Activated CD4-positive, CD25-positive, alpha-beta regulatory T cell (primary cell): ENCODE results near the gene PIMREG.

Experiments
- DNase-seq, 4 experiments: peaks; one replicate each; lab custom pipeline; 2025; lab: John Stamatoyannopoulos, UW

The PIMREG gene, protein sequence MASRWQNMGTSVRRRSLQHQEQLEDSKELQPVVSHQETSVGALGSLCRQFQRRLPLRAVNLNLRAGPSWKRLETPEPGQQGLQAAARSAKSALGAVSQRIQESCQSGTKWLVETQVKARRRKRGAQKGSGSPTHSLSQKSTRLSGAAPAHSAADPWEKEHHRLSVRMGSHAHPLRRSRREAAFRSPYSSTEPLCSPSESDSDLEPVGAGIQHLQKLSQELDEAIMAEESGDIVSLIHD

GRCh38 chr17:6443692-6444570 is at the start of gene PIMREG:
PIMREG (plus strand) TSS chr17:6444455; CDS start chr17:6445111, 656 bp downstream.
- peak; percentile 87 to 90 (median 88) for DNase-seq

GRCh38 chr17:6398955-6399354 is 45.3 kb upstream of the PIMREG start:
- DNase-seq: no peak

DNA sequence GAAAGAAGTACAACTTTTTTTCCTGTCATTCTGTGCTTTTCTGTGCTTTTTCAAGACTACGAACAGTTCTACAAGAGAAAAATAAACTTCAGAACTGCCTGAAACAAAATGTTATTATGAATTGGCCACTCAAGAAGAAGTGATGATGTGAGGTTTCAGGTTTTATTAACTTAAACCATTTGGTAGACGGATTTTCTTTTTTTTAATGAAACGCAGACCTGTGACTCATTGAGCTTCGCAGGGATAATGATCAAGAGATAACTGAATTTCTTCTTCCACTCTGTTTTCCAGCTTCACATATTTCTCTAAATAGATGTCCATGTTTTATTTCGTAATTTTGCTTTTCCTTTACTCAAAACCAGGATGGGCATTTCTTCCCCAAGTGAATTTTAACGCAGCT is 42.0 kb upstream of the PIMREG start:
- DNase-seq: no peak

GRCh38 chr17:6408276-6408675 is 36.0 kb upstream of the PIMREG start:
- DNase-seq: no peak

GRCh38 chr17:6408735-6409134 is 35.5 kb upstream of the PIMREG start:
- DNase-seq: no peak

GRCh38 chr17:6413065-6413464 is 31.2 kb upstream of the PIMREG start:
- DNase-seq: no peak

DNA sequence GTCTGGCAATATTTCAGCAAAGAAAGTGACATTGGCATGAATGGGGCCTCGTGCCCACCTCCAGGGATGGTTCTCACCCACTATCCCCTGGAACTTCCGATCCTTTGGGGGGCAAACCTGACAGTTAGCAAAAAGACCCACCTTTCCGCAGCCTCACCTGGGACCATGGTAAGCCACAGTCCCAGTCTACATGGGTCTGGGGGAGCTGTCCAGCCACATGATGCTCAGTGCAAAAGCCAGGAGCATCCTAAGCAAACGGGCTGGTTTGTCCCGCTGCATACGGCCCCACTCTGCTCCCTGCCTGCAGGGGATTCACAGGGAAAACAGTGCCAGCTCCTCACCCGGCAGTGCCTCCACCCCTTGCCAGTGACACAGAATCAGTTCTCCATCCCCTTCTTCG is 28.6 kb upstream of the PIMREG start:
- DNase-seq: no peak

- peak in 1 of 4 experiments; percentile 9 for DNase-seq
These were observed 24.0 kb upstream of the PIMREG start for GRCh38 chr17:6420173-6420641.

DNA sequence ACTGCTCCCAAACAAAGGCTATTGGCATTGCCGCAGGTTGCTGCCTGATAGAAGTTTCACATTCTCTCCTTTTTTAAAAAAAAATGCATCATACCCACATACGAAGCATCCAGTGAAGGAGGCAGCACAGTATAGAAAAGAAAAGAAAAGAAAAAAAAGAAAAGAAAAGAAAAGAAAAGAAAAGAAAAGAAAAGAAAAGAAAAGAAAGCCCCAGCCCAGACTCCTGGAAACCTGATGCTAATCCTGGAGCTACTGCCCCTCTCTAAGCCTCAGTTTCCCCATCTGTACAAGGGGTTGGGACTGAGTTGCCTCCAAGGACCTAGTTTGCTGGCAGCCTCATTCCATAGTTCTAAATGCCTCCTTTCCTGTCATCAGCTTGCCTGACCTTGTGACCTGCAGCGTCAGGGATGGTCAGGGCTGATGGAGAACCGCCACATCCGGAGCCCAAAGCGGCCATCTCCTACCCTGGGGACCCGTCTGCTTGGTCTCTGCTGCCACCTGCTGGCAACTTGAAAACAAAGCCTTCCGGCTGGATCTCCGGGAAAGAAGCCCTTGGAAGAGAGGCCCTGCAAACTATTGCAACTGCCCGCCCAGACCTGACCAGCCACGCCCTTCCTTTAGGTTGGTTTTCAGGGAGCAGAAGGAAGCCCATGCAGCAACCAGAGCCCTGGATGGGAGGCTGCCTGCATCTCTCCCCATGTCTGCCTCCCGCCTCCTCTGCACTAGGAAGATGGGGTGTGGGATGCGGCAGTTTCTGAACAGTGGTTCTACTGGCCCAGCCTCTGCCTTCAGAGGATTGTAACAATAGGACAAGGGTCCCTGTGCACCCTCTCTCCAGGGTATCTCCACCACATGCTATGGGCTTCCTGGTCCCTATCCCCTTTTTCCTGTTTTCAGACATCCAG is 22.3 kb upstream of the PIMREG start:
- peak; percentile 22 to 69 (median 50) for DNase-seq

DNA sequence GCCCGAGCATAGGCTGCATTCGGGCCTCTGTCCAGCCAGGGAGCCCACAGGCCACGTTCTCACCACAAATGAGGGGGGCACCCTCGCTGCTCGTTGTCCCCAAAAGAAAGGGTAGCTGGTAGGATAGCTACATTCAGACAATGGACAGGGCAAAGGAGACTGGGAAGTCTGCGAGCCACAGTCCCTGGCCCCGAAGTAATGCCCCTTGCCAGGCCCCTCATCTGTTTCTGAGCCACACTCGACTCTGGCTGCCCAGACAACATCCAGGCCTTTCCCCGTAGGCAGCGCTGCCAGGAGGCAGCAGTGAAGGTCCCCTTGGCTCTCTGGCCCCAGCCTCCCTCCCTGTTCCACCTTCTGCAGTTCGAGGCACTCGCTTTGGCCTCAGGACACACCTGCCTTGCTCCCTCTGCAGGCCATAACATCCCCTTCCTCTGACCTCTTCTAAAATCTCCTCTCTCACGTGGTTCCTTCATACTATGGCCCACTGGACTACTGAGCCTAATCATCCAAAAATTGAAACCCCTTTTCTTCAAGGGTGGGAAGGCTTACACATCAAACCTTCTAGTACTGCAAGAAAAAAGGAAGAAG is 21.5 kb upstream of the PIMREG start:
- no peak for DNase-seq

DNA sequence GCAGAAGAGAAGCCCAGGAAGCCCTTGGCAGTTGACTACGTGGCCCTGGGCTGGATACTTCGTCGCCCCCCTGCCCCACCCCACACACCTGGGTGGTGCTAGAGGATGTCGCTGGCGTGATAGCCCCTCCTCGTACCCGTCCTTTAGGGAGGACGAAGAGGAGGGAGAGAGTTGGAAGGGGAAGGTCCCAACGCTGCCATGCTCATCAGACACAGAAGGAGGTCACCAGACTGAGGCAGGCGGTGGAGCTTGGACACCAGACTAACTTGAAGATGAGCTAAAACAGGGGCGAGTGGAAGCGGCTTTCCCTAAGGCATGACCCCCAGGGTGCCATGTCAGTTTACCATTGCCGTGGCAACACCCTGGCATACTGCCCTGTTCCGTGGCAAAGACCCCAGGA is 20.3 kb upstream of the PIMREG start:
- no peak for DNase-seq

DNA sequence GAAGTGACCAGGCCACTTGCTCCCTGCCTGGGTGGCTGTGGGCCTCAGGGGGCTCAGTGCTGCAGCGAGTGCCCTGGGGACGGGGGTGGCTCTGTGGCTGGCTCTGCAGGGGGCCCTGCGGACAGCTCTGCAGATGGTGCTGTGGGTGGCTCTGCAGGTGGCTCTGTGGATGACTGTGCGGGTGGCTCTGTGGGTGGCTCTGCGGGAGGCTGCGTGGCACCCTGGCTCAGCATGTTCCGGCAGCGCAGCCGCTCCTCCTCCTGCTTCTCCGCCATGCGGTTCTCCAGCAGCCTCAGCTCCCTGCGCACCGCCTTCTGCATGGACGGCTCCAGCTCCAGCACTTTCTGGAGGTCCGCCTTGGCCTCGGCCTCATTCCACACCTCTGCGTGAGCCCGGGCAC is 18.8 kb upstream of the PIMREG start:
- no peak for DNase-seq

DNA sequence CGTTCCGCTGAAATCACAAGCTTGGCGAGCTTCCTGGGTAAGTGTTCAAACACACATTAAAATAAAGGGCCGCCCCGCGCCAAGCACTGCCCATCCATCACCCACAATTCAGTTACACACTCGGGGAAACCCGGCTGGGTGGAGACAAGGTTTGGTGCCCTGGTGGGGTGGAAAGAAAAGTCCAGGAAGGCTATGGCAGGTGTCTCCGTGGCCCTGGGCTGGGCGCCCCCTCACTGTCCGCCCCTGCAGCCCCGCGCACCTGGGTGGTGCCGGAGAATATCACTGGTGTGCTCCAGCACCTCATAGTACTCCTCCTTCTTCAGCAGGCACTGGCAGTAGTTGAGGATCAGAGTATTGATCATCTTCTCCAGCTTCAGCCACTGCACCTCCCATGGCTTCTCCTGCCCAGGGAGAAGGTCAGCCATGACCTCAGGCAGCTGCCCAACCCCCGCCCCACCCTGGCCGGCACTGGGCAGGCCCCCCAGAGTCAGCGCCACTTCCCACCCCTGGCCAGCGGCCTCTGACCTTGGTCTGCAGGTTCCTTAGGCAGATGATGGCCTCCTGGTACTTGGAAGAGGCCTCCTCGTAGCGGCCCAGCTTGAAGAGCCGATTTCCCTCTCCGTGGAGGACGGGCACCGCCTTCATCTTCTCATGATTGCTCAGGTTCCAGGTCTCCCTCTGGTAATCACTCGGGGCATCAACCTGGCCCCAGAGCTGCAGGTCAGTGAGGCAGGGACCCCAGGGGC is 17.7 kb upstream of the PIMREG start:
- no peak for DNase-seq

DNA sequence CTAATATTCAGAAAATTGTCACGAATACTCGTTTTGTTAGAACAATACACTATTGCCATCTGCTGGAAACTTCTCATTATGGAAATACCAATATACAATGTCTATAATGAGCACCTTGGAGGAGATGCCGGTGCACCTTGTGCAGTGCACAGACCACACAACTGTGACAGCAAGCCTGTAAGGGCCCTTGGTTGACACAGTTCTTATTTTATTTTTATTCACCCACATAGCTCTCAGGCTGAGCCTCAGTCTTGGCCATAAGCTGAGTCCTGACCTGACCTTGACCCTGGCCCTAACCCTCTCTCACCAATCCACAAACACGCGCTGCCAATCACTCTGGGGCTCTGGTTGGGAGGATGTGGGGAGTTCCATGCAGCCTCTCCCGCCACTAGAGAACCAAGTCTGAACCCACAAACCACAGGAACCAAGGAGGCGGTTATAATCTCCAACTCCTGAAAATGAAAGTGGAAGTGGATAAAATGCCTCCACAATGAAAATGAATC is 16.9 kb upstream of the PIMREG start:
- DNase-seq: no peak

- DNase-seq: no peak
These were observed 15.9 kb upstream of the PIMREG start for GRCh38 chr17:6428207-6428965.

- DNase-seq: no peak
These were observed 15.0 kb upstream of the PIMREG start for GRCh38 chr17:6429266-6429665.

- DNase-seq: no peak
These were observed 13.5 kb upstream of the PIMREG start for GRCh38 chr17:6430769-6431168.

DNA sequence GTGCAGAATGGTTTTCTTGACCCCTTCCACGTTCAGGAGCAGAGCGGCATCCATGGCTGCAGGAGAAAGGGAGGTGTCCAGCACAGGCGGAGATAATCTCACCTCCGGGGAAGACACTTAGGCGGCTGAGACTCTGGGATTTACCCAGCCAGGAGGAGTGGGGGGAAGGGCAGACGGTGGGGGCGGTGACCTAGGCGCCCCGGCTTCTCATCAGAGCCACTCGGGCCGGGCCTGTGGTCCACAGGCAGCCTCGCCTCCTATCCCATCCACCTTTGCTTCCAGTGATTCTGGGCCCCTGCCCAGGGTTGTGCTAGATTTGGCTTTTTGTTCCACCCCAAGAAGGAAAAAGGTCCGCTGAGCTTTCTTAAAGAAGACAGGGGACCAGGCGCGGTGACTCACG is 9.2 kb upstream of the PIMREG start, which contains the start of gene AIPL1:
Gene AIPL1 (minus strand): TSS at position 71 of the 400 bp plus-strand sequence. CDS start 17 bp downstream, at position 54.
- no peak for DNase-seq

DNA sequence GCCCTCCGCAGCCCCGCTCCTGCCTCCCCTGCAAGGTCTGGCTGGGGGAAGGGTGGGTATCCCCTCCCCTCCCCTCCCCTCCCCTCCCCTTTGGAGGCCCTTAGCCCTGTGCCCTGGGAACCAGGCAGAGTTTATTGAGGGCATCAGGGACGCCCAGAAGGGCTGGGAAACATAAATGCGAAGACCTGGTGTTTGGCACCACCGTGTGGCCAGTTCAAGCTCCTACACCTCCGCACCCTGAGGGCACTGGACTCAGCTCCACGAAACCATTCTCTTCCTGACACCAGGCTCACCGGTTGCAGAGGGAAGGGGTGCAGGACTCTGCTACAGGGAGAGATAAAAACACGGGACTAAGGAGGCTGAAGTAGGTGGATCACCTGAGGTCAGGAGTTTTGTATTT is 8.3 kb upstream of the PIMREG start:
- DNase-seq: peak in 3 of 4 experiments; percentile 16 to 37 (median 34)

GRCh38 chr17:6437466-6437865 is 6.8 kb upstream of the PIMREG start:
- no peak for DNase-seq
